Measurements from ENCODE around the gene DCT.

GRCh38 chr13:94483970-94484369, 4.5 kb upstream of the DCT start:
- TF ChIP-seq GATA2 (IDR thresholded peaks at IDR 0.05; ENCODE audit: low read depth, low read length) = no peak
- TF ChIP-seq GATA3 (IDR thresholded peaks at IDR 0.05; ENCODE audit: low read depth, low read length) = no peak
